Karpas-422 (cell line): ENCODE results near the gene TRIM13. TPM values are rescaled to one million over a fixed set of nuclear protein-coding genes. Genes with fewer than 3 reads are reported as not detected.

ENCODE experiments used
- DNase-seq: peaks from one replicate; pipeline ENCODE4 v3.0.0-alpha.2; 2015
- H2AFZ ChIP-seq: fragments of 200-600 bp; sonication (generic); 2 replicates; pipeline ENCODE4 v1.6.1; 2014; ENCODE audit warnings: antibody characterized with exemption, low read length, mixed read lengths
- H3K27ac ChIP-seq: fragments of 200-600 bp; sonication (generic); 2 replicates; pipeline ENCODE4 v1.5.1; 2014; ENCODE audit warnings: mild to moderate bottlenecking, low read length, moderate library complexity
- H3K27me3 ChIP-seq: fragments of 200-600 bp; sonication (generic); 2 replicates; pipeline ENCODE4 v1.6.1; 2014; ENCODE audit warnings: low read length, mixed read lengths
- H3K36me3 ChIP-seq: fragments of 200-600 bp; sonication (generic); 2 replicates; pipeline ENCODE4 v1.6.1; 2014; ENCODE audit warnings: low read length, mixed read lengths; ENCODE audit not compliant: insufficient read depth
- H3K4me1 ChIP-seq: fragments of 200-600 bp; sonication (generic); 2 replicates; pipeline ENCODE4 v1.6.1; 2014; ENCODE audit warnings: mild to moderate bottlenecking, low read length, mixed read lengths
- H3K4me2 ChIP-seq: fragments of 200-600 bp; sonication (generic); 2 replicates; pipeline ENCODE4 v1.6.1; 2014; ENCODE audit warnings: low read length, low read depth, mild to moderate bottlenecking; ENCODE audit not compliant: poor library complexity, severe bottlenecking
- H3K4me3 ChIP-seq: fragments of 200-600 bp; sonication (generic); 2 replicates; pipeline ENCODE4 v1.5.1; 2014; ENCODE audit warnings: mild to moderate bottlenecking, antibody characterized with exemption, low read length, mixed read lengths
- H3K79me2 ChIP-seq: fragments of 200-600 bp; sonication (generic); 2 replicates; pipeline ENCODE4 v1.6.1; 2014; ENCODE audit warnings: mild to moderate bottlenecking, low read length, mixed read lengths
- H3K9ac ChIP-seq: fragments of 200-600 bp; sonication (generic); 2 replicates; pipeline ENCODE4 v1.6.0; 2014; ENCODE audit warnings: low read length
- H3K9me2 ChIP-seq: fragments of 200-600 bp; sonication (generic), shearing (Covaris generic); replicated peaks from 2 replicates; pipeline ENCODE4 v1.6.0; 2014; ENCODE audit warnings: mild to moderate bottlenecking, low read length, moderate library complexity; ENCODE audit not compliant: insufficient read depth
- H3K9me3 ChIP-seq: fragments of 300-700, 200-600 bp; sonication (generic); 2 replicates; pipeline ENCODE4 v1.6.1; 2014; ENCODE audit warnings: low read length, mixed read lengths
- H4K20me1 ChIP-seq: fragments of 200-600 bp; sonication (generic); 2 replicates; pipeline ENCODE4 v1.6.1; 2014; ENCODE audit warnings: mild to moderate bottlenecking, antibody characterized with exemption, low read length, low read depth; ENCODE audit not compliant: insufficient read depth
- total RNA-seq: library from RNA; depleted of rRNA; stranded (reverse); fragments of >200 nt; shearing (Covaris generic); gene quantifications from 2 replicates; pipeline ENCODE4 v1.2.3, GENCODE V29; 2014; ENCODE audit warnings: low replicate concordance

TRIM13 gene
- total RNA-seq, 1 experiment from 2014 or later, result 17.5 TPM

DNA sequence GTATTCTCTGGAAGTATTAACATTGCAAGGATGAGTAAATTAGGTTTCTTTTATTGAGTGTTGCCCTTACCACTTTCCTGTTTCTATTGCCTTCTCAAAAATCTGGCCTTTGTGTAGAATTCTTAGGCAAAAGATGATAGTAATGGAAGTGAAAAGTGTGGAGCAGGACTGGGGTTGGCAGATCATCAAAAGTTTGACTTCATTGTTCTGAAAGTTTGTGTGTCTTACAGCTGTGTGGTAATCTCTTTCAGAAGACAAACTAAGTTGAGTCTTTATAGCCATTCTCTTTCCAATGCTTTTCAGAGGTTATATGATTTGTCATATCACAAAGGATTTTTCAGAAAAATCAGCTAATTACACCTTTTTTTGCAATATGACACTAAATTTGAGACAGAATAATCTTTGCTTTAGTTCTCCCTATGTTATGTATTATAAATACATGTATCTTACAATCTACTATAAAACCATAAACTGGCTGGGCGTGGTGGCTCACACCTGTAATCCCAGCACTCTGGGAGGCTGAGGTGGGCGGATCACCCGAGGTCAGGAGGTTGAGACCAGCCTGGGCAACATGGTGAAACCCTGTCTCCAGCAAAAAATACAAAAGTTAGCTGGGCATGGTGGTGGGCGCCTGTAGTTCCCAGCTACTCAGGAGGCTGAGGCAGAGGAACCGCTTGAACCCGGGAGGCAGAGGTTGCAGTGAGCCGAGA is 9.7 kb downstream of the TRIM13 start:
- peaks cover 11% of the 10 kb centered on the region for H3K4me1 ChIP-seq
- no peaks in the 10 kb centered on the region for H4K20me1 ChIP-seq
- H3K9ac ChIP-seq, result no peak overlapping the region
- no peaks in the 10 kb centered on the region for H3K9me3 ChIP-seq
- H3K9me2 ChIP-seq, result no peaks in the 10 kb centered on the region
- no peak for DNase-seq
- H3K27ac ChIP-seq, result no peak overlapping the region
- H3K4me3 ChIP-seq, result no peak overlapping the region
- H3K36me3 ChIP-seq, result peaks cover 42% of the 10 kb centered on the region; the same call in 1 of the 2 replicates
- H3K4me2 ChIP-seq, result no peak overlapping the region
- peaks cover 57% of the 10 kb centered on the region for H3K79me2 ChIP-seq
- H3K27me3 ChIP-seq, result no peaks in the 10 kb centered on the region
- H2AFZ ChIP-seq, result no peak overlapping the region

DNA sequence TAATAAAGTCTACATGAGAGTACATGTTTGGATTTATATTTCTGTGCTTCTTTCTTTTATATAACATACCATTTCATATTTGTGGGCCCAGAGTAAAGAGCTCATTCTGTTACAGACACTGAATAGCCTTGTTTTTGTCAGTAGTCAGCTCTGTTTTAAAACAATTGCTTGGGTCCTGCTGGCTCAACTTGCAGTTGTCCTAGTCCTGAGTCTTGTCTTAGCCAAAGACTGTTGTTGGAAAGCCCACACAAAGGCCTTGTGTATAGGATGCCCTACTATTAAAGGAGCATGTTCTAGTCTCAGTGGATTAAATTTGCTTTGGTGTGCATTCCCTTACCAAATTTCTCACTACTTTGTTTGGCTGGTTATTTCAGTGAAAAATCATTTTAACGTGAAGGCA is 14.6 kb downstream of the TRIM13 start:
- Histone ChIP-seq H3K9me3 (no peaks in the 10 kb centered on the region), H3K27me3 (no peaks in the 10 kb centered on the region), H3K27ac (0 out of 2 replicates have a peak overlapping the region, but pooled peaks have one; percentile 11), H3K9ac (no peak overlapping the region), H2AFZ (no peak overlapping the region), H3K4me3 (no peak overlapping the region), H3K4me2 (no peak overlapping the region), H3K4me1 (no peaks in the 10 kb centered on the region), H4K20me1 (no peaks in the 10 kb centered on the region), H3K79me2 (peaks cover 63% of the 10 kb centered on the region), H3K36me3 (peaks cover 61% of the 10 kb centered on the region; the same call in 1 of the 2 replicates), H3K9me2 (no peaks in the 10 kb centered on the region)
- no peak for DNase-seq

DNA sequence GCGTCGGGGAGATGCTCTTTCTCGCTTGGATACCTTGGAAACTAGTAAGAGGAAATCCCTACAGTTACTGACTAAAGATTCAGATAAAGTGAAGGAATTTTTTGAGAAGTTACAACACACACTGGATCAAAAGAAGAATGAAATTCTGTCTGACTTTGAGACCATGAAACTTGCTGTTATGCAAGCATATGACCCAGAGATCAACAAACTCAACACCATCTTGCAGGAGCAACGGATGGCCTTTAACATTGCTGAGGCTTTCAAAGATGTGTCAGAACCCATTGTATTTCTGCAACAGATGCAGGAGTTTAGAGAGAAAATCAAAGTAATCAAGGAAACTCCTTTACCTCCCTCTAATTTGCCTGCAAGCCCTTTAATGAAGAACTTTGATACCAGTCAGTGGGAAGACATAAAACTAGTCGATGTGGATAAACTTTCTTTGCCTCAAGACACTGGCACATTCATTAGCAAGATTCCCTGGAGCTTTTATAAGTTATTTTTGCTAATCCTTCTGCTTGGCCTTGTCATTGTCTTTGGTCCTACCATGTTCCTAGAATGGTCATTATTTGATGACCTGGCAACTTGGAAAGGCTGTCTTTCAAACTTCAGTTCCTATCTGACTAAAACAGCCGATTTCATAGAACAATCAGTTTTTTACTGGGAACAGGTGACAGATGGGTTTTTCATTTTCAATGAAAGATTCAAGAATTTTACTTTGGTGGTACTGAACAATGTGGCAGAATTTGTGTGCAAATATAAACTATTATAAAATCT is 15.7 kb downstream of the TRIM13 start:
- H3K79me2 ChIP-seq, result peaks cover 73% of the 10 kb centered on the region

DNA sequence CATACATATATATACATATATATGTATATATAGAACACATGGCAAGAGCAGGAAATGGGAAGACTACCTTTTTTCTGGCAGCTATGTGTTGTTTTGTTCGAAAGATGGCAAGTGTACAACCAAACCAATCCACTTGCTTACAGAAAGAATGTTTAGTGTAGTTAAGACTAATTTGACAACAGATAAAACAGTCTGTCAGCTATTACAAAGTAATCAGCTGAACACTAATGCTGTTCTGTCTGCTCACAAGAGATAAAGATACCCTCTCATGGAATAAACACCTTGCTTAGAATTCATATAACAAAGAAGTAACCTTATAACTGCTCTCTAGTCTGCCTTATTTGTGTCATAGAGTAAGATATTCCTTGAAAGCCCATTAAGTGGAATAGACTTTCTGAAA is 17.5 kb downstream of the TRIM13 start:
- Histone ChIP-seq H3K36me3 (peaks cover 68% of the 10 kb centered on the region; the same call in 1 of the 2 replicates), H4K20me1 (no peaks in the 10 kb centered on the region), H2AFZ (no peak overlapping the region), H3K4me3 (no peak overlapping the region), H3K27ac (no peak overlapping the region), H3K9me2 (no peaks in the 10 kb centered on the region), H3K4me1 (no peaks in the 10 kb centered on the region), H3K9me3 (no peaks in the 10 kb centered on the region), H3K9ac (no peak overlapping the region), H3K4me2 (no peak overlapping the region), H3K79me2 (peaks cover 70% of the 10 kb centered on the region), H3K27me3 (no peaks in the 10 kb centered on the region)
- DNase-seq, result no peak

More for the DNA sequence above, 15.7 kb downstream of the TRIM13 start:
- Histone ChIP-seq H2AFZ (no peak overlapping the region), H3K36me3 (peaks cover 72% of the 10 kb centered on the region; the same call in 1 of the 2 replicates), H3K4me1 (no peaks in the 10 kb centered on the region), H3K27ac (no peak overlapping the region), H3K4me2 (no peak overlapping the region), H3K27me3 (no peaks in the 10 kb centered on the region), H4K20me1 (no peaks in the 10 kb centered on the region), H3K4me3 (no peak overlapping the region), H3K9me3 (no peaks in the 10 kb centered on the region), H3K9me2 (no peaks in the 10 kb centered on the region), H3K9ac (no peak overlapping the region)
- no peak for DNase-seq

DNA sequence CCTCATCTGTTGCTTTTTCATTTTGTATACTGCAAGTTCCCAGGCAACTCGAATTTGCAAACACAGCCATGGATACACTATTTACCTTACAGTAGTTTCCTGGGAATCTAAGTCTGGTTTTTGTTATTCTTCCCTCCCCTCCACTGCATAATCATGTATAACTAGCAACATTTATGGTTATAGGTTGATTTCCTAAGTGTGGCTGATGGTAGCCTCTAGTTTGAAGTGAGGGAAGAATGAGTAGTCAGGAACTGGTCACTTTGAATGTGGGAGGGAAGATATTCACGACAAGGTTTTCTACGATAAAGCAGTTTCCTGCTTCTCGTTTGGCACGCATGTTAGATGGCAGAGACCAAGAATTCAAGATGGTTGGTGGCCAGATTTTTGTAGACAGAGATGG is 18.4 kb downstream of the TRIM13 start, which contains the start of gene KCNRG:
KCNRG (plus strand) TSS at position 187 of the 400 bp plus-strand sequence; CDS start at position 237, 50 bp downstream.
- Histone ChIP-seq H3K4me2 (no peak within 1 kb of the TSS), H4K20me1 (no peaks in the 10 kb centered on the region), H2AFZ (no peak within 1 kb of the TSS), H3K27me3 (no peaks in the 10 kb centered on the region), H3K4me1 (no peaks in the 10 kb centered on the region), H3K9me3 (no peaks in the 10 kb centered on the region), H3K79me2 (peaks cover 69% of the 10 kb centered on the region), H3K9me2 (no peaks in the 10 kb centered on the region), H3K27ac (no peak within 1 kb of the TSS), H3K36me3 (peaks cover 70% of the 10 kb centered on the region), H3K9ac (no peak within 1 kb of the TSS), H3K4me3 (no peak within 1 kb of the TSS)
- no peak for DNase-seq

DNA sequence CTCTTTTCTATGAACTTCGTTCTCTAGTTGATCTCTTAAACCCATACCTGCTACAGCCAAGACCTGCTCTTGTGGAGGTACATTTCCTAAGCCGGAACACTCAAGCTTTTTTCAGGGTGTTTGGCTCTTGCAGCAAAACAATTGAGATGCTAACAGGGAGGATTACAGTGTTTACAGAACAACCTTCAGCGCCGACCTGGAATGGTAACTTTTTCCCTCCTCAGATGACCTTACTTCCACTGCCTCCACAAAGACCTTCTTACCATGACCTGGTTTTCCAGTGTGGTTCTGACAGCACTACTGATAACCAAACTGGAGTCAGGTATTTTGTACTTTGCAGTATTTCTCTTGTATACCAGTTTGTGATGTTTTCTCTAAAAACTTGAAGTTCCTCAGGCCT is 18.9 kb downstream of the TRIM13 start:
- Histone ChIP-seq H3K27ac (no peak overlapping the region), H3K27me3 (no peaks in the 10 kb centered on the region), H3K79me2 (peaks cover 67% of the 10 kb centered on the region), H3K9ac (no peak overlapping the region), H4K20me1 (no peaks in the 10 kb centered on the region), H3K36me3 (peaks cover 70% of the 10 kb centered on the region), H3K4me3 (no peak overlapping the region), H3K9me3 (no peaks in the 10 kb centered on the region), H2AFZ (no peak overlapping the region), H3K4me1 (no peaks in the 10 kb centered on the region), H3K9me2 (no peaks in the 10 kb centered on the region), H3K4me2 (no peak overlapping the region)
- no peak for DNase-seq

DNA sequence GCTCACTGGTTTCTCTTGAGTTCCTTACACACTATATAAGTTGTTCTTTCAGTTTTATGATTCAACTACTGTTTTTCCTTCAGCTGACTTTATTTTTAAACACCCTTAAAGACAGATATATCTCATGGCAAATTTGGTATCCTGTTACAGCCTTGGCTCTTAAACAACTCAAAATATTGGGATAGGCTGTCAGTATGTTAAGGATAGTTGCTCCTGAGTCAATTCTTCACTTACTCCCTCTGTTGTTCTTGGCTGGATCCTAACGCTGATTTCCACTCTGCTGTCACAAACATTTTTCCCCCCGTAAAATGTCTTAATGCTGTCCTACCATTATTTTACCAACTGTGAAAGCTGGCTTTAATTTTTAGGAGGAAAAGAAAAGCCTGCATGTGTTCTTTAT is 19.6 kb downstream of the TRIM13 start:
- H3K4me3 ChIP-seq, result no peak overlapping the region

DNA sequence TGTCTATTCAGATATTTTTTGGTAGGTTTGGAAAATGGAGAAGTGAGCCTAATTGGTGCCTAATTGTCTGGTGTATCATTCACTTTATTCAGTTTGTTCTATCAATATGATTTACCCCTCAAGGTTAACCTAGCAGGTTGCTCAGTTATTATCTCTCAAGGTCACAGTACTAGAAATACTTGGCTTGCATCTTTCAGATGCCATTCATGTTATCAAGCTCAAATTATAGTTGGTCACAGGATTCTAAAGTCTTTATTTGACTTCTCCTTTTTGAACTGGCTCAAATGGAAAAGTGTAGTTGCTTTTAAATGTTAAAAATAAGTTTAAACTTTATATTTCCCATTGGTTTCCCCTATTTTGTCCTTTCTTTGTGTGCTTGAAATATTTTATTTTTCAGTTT is 21.0 kb downstream of the TRIM13 start:
- Histone ChIP-seq H2AFZ (no peak overlapping the region), H3K79me2 (peaks cover 48% of the 10 kb centered on the region)

More for the DNA sequence above, 19.6 kb downstream of the TRIM13 start:
- H3K9ac ChIP-seq, result no peak overlapping the region
- no peaks in the 10 kb centered on the region for H3K9me2 ChIP-seq
- peaks cover 60% of the 10 kb centered on the region for H3K79me2 ChIP-seq
- no peaks in the 10 kb centered on the region for H3K9me3 ChIP-seq
- H3K27me3 ChIP-seq, result no peaks in the 10 kb centered on the region
- H3K4me2 ChIP-seq, result no peak overlapping the region
- H3K36me3 ChIP-seq, result peaks cover 66% of the 10 kb centered on the region
- no peak overlapping the region for H2AFZ ChIP-seq
- DNase-seq, result no peak
- no peaks in the 10 kb centered on the region for H3K4me1 ChIP-seq
- no peaks in the 10 kb centered on the region for H4K20me1 ChIP-seq
- no peak overlapping the region for H3K27ac ChIP-seq

More for the DNA sequence above, 21.0 kb downstream of the TRIM13 start:
- no peaks in the 10 kb centered on the region for H3K27me3 ChIP-seq
- no peaks in the 10 kb centered on the region for H3K9me2 ChIP-seq
- H4K20me1 ChIP-seq, result no peaks in the 10 kb centered on the region
- H3K27ac ChIP-seq, result peak overlapping the region; percentile 28; the same call in 1 of the 2 replicates
- no peaks in the 10 kb centered on the region for H3K4me1 ChIP-seq
- no peak overlapping the region for H3K4me2 ChIP-seq
- H3K4me3 ChIP-seq, result no peak overlapping the region
- H3K36me3 ChIP-seq, result peaks cover 61% of the 10 kb centered on the region
- DNase-seq, result no peak
- no peaks in the 10 kb centered on the region for H3K9me3 ChIP-seq
- no peak overlapping the region for H3K9ac ChIP-seq
